A549 (cell line): ENCODE results near the gene SCUBE1.

Experiments used
- CTCF ChIP-seq: fragments of >200 bp; sonication (Bioruptor Twin); formaldehyde crosslinking; IDR thresholded peaks from 3 replicates; pipeline ENCODE4 v1.5.1; 2016
- USF2 ChIP-seq: fragments of 450-650 bp; IDR thresholded peaks from 2 replicates; pipeline ENCODE4 v1.6.1; 2014; ENCODE audit warnings: antibody characterized with exemption

GRCh38 chr22:43160497-43161126, 182.6 kb downstream of the SCUBE1 start:
- TF ChIP-seq CTCF (no peak), USF2 (no peak)
